ENCODE measurements around the gene ALDH1A1.

DNA sequence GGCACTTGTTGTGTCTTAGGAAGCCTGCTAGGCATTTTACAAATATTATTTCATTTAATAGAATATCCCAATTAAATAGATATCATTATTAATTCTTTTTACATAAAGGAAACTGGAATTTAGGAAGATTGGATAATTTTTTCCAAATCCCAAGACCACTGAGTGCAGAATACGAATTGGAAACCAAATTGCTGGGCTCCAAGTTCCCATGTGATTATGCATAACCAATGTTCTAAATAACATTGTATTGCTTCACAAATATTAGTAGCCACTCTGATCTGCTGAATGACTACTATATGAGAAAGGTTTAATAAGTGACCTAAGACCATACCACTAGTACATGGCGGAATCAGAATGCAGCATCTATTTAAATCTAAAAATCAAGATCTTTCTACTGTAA is 57.7 kb downstream of the ALDH1A1 start:
- TF ChIP-seq, protein P1, sequence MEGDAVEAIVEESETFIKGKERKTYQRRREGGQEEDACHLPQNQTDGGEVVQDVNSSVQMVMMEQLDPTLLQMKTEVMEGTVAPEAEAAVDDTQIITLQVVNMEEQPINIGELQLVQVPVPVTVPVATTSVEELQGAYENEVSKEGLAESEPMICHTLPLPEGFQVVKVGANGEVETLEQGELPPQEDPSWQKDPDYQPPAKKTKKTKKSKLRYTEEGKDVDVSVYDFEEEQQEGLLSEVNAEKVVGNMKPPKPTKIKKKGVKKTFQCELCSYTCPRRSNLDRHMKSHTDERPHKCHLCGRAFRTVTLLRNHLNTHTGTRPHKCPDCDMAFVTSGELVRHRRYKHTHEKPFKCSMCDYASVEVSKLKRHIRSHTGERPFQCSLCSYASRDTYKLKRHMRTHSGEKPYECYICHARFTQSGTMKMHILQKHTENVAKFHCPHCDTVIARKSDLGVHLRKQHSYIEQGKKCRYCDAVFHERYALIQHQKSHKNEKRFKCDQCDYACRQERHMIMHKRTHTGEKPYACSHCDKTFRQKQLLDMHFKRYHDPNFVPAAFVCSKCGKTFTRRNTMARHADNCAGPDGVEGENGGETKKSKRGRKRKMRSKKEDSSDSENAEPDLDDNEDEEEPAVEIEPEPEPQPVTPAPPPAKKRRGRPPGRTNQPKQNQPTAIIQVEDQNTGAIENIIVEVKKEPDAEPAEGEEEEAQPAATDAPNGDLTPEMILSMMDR (IDR thresholded peaks at IDR 0.05; ENCODE audit: extremely low read depth in 1 of 2, insufficient read depth in 1 of 2, low read depth in 1 of 2, low read length in 2 of 2): no peak
- TF ChIP-seq JUN (IDR thresholded peaks at IDR 0.05; ENCODE audit: borderline replicate concordance, insufficient read depth, insufficient read length, low read depth) (no peak), MYC (IDR thresholded peaks at IDR 0.05; ENCODE audit: low read depth, low read length) (no peak), EZH2 (IDR thresholded peaks at IDR 0.05; ENCODE audit: borderline replicate concordance, low read depth, low read length, severe bottlenecking) (no peak)
- TF ChIP-seq, protein P2, sequence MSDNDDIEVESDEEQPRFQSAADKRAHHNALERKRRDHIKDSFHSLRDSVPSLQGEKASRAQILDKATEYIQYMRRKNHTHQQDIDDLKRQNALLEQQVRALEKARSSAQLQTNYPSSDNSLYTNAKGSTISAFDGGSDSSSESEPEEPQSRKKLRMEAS (IDR thresholded peaks at IDR 0.05; ENCODE audit: insufficient read depth, insufficient read length): no peak
